IMR-90 (cell line): ENCODE measurements around the gene ZNF816. TPM values are rescaled to one million over a fixed set of nuclear protein-coding genes. Genes with fewer than 3 reads are reported as not detected.

ENCODE experiments used
- ATAC-seq: fragments of 200-7000 bp; cut with Tn5 transposase; 2 replicates; pipeline ENCODE4 v1.9.1; 2020; ENCODE audit warnings: low read depth, mild to moderate bottlenecking, moderate library complexity
- BruUV-seq: library from RNA; stranded (reverse); fragments of 400-500 nt; replicated peaks from 2 replicates; lab custom pipeline; 2021; lab: Mats Ljungman, UMichigan
- CTCF ChIA-PET: fragments of 300-600 bp; formaldehyde crosslinking; extraction: SDS; loops from one replicate; lab custom pipeline; 2021; ENCODE audit warnings: antibody characterized with exemption; lab: Yijun Ruan, JAX
- POLR2A ChIA-PET: fragments of 300-600 bp; sonication (Branson Sonifier 250); formaldehyde crosslinking; loops from one replicate; lab custom pipeline; 2022; ENCODE audit warnings: antibody characterized with exemption; ENCODE audit not compliant: unreplicated experiment; lab: Charles Lee
- DNase-seq: peaks from one replicate; pipeline ENCODE4 v3.0.0; 2013
- H2AFZ ChIP-seq: replicated peaks from 2 replicates; pipeline ENCODE3; 2013; ENCODE audit warnings: low read length, mild to moderate bottlenecking; ENCODE audit not compliant: poor library complexity
- H2AK5ac ChIP-seq: 2 replicates; pipeline ENCODE4 v1.6.1; 2013; ENCODE audit warnings: low read depth, low read length, inconsistent platforms
- H2AK9ac ChIP-seq: replicated peaks from 2 replicates; pipeline ENCODE3; 2013; ENCODE audit warnings: mild to moderate bottlenecking, low read depth, low read length, moderate library complexity; ENCODE audit not compliant: poor library complexity
- H2BK120ac ChIP-seq: 2 replicates; pipeline ENCODE4 v1.6.1; 2013; ENCODE audit warnings: low read depth, low read length, inconsistent platforms
- H2BK15ac ChIP-seq: 3 replicates; pipeline ENCODE4 v1.6.1; 2013; ENCODE audit warnings: low read depth, low read length, inconsistent platforms
- H2BK20ac ChIP-seq: 2 replicates; pipeline ENCODE4 v1.6.1; 2013; ENCODE audit warnings: low read depth, mild to moderate bottlenecking, inconsistent platforms, low read length, moderate library complexity
- H2BK5ac ChIP-seq: 2 replicates; pipeline ENCODE4 v1.6.1; 2013; ENCODE audit warnings: mild to moderate bottlenecking, low read depth, low read length, inconsistent platforms; ENCODE audit not compliant: poor library complexity, severe bottlenecking
- H3K14ac ChIP-seq: replicated peaks from 2 replicates; pipeline ENCODE4 v1.6.1; 2013; ENCODE audit warnings: low read depth, low read length, inconsistent platforms
- H3K18ac ChIP-seq: 2 replicates; pipeline ENCODE4 v1.6.1; 2013; ENCODE audit warnings: low read depth, low read length, control low read depth
- H3K23ac ChIP-seq: 2 replicates; pipeline ENCODE4 v1.6.1; 2013; ENCODE audit warnings: low read depth, low read length, inconsistent platforms
- H3K27ac ChIP-seq: 2 replicates; pipeline ENCODE4 v1.5.1; 2013; ENCODE audit warnings: mild to moderate bottlenecking, control low read depth, low read length; ENCODE audit not compliant: insufficient read depth
- H3K27me3 ChIP-seq: 2 replicates; pipeline ENCODE4 v1.6.1; 2013; ENCODE audit warnings: low read length; ENCODE audit not compliant: control insufficient read depth, insufficient read depth
- H3K36me3 ChIP-seq: 2 replicates; pipeline ENCODE4 v1.6.1; 2013; ENCODE audit warnings: low read length, mixed read lengths; ENCODE audit not compliant: control insufficient read depth, insufficient read depth
- H3K4ac ChIP-seq: 2 replicates; pipeline ENCODE4 v1.6.1; 2013; ENCODE audit warnings: low read depth, low read length, inconsistent platforms
- H3K4me1 ChIP-seq: 2 replicates; pipeline ENCODE4 v1.6.1; 2013; ENCODE audit warnings: low read length, mixed read lengths; ENCODE audit not compliant: control insufficient read depth, insufficient read depth
- H3K4me2 ChIP-seq: 2 replicates; pipeline ENCODE4 v1.6.1; 2013; ENCODE audit warnings: low read depth, mild to moderate bottlenecking, control low read depth, low read length, moderate library complexity
- H3K4me3 ChIP-seq: 2 replicates; pipeline ENCODE4 v1.5.1; 2013; ENCODE audit warnings: low read depth, mild to moderate bottlenecking, control low read depth, low read length, moderate library complexity; ENCODE audit not compliant: insufficient read depth
- H3K56ac ChIP-seq: 2 replicates; pipeline ENCODE4 v1.6.1; 2013; ENCODE audit warnings: low read length, inconsistent platforms; ENCODE audit not compliant: insufficient read depth; ENCODE audit errors: extremely low read depth
- H3K79me1 ChIP-seq, 2 experiments: 2 replicates each; pipeline ENCODE4 v1.6.1; 2013; ENCODE audit warnings: low read length in 2 of 2, inconsistent platforms in 1 of 2, low read depth in 1 of 2
- H3K9ac ChIP-seq: 2 replicates; pipeline ENCODE4 v1.6.1; 2013; ENCODE audit warnings: low read depth, low read length, control low read depth
- H3K9me1 ChIP-seq: 2 replicates; pipeline ENCODE4 v1.6.1; 2013; ENCODE audit warnings: low read length, inconsistent platforms; ENCODE audit not compliant: insufficient read depth
- H3K9me3 ChIP-seq: 2 replicates; pipeline ENCODE4 v1.6.1; 2013; ENCODE audit warnings: low read length; ENCODE audit not compliant: control insufficient read depth, insufficient read depth
- H4K20me1 ChIP-seq: 2 replicates; pipeline ENCODE4 v1.6.1; 2013; ENCODE audit warnings: low read length, inconsistent platforms; ENCODE audit not compliant: insufficient read depth
- H4K5ac ChIP-seq: 2 replicates; pipeline ENCODE4 v1.6.1; 2013; ENCODE audit warnings: mild to moderate bottlenecking, low read depth, low read length, control low read depth
- H4K8ac ChIP-seq, 2 experiments: 2 replicates each; pipeline ENCODE4 v1.6.1; 2013; ENCODE audit warnings: low read depth in 2 of 2, low read length in 2 of 2, control low read depth in 1 of 2, inconsistent platforms in 1 of 2
- H4K91ac ChIP-seq: 2 replicates; pipeline ENCODE4 v1.6.1; 2013; ENCODE audit warnings: low read depth, low read length, inconsistent platforms; ENCODE audit not compliant: insufficient read depth
- MAFK ChIP-seq: IDR thresholded peaks from 2 replicates; pipeline ENCODE4 v1.6.1; 2012; ENCODE audit warnings: low read depth, low read length, improper control_type of control experiment
- MXI1 ChIP-seq: IDR thresholded peaks from 2 replicates; pipeline ENCODE4 v1.6.1; 2012; ENCODE audit warnings: low read depth, mild to moderate bottlenecking, low read length, moderate library complexity, borderline replicate concordance
- NFE2L2 ChIP-seq: fragments of 150-350 bp; IDR thresholded peaks from 2 replicates; pipeline ENCODE4 v1.6.1; 2016; ENCODE audit warnings: low read depth, mild to moderate bottlenecking, low read length
- RAD21 ChIP-seq: IDR thresholded peaks from 2 replicates; pipeline ENCODE4 v1.6.1; 2012; ENCODE audit warnings: low read length, improper control_type of control experiment
- WGBS, 2 experiments: methylation state at CpG; one replicate each; pipeline versions ENCODE4 v1.1.5 to v1.1.7; 2013; ENCODE audit warnings: missing lambda C conversion rate in 2 of 2; ENCODE audit not compliant: insufficient read length in 1 of 2; ENCODE audit errors: extremely low coverage in 2 of 2; 5-methylcytosine and 5-hydroxymethylcytosine counted together
- dilution Hi-C: fragments of 300-500 bp; cut with HindIII; formaldehyde crosslinking; loops from one replicate; pipeline ENCODE4 v1.14.3; 2018; ENCODE audit warnings: low sequenced_read_pairs; ENCODE audit not compliant: unreplicated experiment
- in situ Hi-C: fragments of 300-500 bp; cut with MboI; formaldehyde crosslinking; loops from 3 replicates; pipeline ENCODE4 v1.14.3; 2019; ENCODE audit warnings: low sequenced_read_pairs, inconsistent platforms, mixed read lengths
- intact Hi-C: fragments of 100-400 bp; cut with micrococcal nuclease; formaldehyde crosslinking; loops from 2 replicates; pipeline ENCODE4 v1.10.0; 2022
- polyA plus RNA-seq, 3 experiments: library from polyadenylated mRNA; depleted of rRNA; stranded (reverse); fragments of >200 nt; gene quantifications; 2 replicates each; pipeline ENCODE4 v1.2.3, GENCODE V29; 2012; ENCODE audit warnings: low replicate concordance in 1 of 3
- total RNA-seq: library from RNA; depleted of rRNA; stranded (reverse); fragments of >200 nt; gene quantifications from 2 replicates; pipeline ENCODE4 v1.2.3, GENCODE V29; 2012
- TF ChIP-seq, protein P1 (sequence below): fragments of 150-350 bp; IDR thresholded peaks from 2 replicates; pipeline ENCODE4 v1.6.1; 2016; ENCODE audit warnings: low read depth, mild to moderate bottlenecking, low read length, moderate library complexity, borderline replicate concordance

Gene ZNF816
- total and polyA plus RNA-seq, 2 of the 4 experiments (the other 2 are of a cell fraction) = 1.6 to 12.0 TPM

DNA sequence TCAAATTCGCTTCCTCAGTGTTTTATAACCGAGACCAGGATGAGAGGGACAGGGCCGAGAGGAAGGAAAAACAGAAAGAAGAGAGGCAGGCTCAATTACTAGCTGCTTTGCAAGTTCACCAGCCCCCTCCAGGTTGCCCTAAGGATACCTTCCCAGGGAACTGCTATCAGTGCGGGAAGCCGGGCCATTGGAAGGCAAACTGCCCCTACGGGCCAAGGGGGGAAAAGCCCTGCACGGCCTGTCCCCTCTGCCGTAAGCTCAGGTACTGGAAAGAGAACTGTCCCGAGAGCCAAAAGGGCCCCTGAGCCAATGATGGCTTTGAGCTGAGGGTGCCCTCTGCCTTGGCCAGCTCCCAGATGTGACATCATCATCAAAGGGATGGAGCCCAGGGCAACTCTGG is 47.8 kb upstream of the ZNF816 start:
- CTCF ChIA-PET = no interaction called here
- H3K18ac ChIP-seq = no peak overlapping the region
- no peak overlapping the region for H3K27ac ChIP-seq
- no peaks in the 10 kb centered on the region for H3K27me3 ChIP-seq
- POLR2A ChIA-PET = no interaction called here
- no peak overlapping the region for H2AFZ ChIP-seq
- no peak overlapping the region for H3K23ac ChIP-seq
- no peak overlapping the region for H2BK15ac ChIP-seq
- 40% methylated on average over 2 of the region's 9 CpGs; no CpG with 5 or more reads in 1 of the 2 experiments for WGBS, 2 experiments
- DNase-seq = no peak
- H3K4me2 ChIP-seq = no peak overlapping the region
- H3K4ac ChIP-seq = no peak overlapping the region
- no peak overlapping the region for H2BK5ac ChIP-seq
- H3K79me1 ChIP-seq = no peaks in the 10 kb centered on the region
- H2AK9ac ChIP-seq = no peak overlapping the region
- TF ChIP-seq MAFK = no peak
- TF ChIP-seq NFE2L2 = no peak
- no peak for TF ChIP-seq RAD21
- no peak for TF ChIP-seq MXI1
- TF ChIP-seq, protein P1, sequence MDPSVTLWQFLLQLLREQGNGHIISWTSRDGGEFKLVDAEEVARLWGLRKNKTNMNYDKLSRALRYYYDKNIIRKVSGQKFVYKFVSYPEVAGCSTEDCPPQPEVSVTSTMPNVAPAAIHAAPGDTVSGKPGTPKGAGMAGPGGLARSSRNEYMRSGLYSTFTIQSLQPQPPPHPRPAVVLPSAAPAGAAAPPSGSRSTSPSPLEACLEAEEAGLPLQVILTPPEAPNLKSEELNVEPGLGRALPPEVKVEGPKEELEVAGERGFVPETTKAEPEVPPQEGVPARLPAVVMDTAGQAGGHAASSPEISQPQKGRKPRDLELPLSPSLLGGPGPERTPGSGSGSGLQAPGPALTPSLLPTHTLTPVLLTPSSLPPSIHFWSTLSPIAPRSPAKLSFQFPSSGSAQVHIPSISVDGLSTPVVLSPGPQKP = no peak
- no peak overlapping the region for H2AK5ac ChIP-seq
- H4K20me1 ChIP-seq = no peaks in the 10 kb centered on the region
- peaks cover 18% of the 10 kb centered on the region for H3K9me3 ChIP-seq
- intact Hi-C loops = no loop called here
- no peak overlapping the region for H4K5ac ChIP-seq
- H3K9ac ChIP-seq = no peak overlapping the region
- no peak overlapping the region for H4K91ac ChIP-seq
- H4K8ac ChIP-seq = no peak overlapping the region
- dilution Hi-C loops = no loop called here
- H3K9me1 ChIP-seq = no peaks in the 10 kb centered on the region
- H2BK120ac ChIP-seq = no peak overlapping the region
- H3K36me3 ChIP-seq = no peaks in the 10 kb centered on the region
- H2BK20ac ChIP-seq = no peak overlapping the region
- no TSS peak for BruUV-seq
- no peak overlapping the region for H3K4me3 ChIP-seq
- no peak overlapping the region for H3K56ac ChIP-seq
- H3K14ac ChIP-seq = no peak overlapping the region
- H3K4me1 ChIP-seq = no peaks in the 10 kb centered on the region
- no peak for ATAC-seq
- in situ Hi-C loops = no loop called here
